ENCODE data around the gene MX2.

MX2 gene

GRCh38 chr21:41364308-41364707 is 2.5 kb downstream of the MX2 start:
- no peak for DNase-seq (ENCODE audit: low read depth in 2 of 2)

- no peak for DNase-seq (ENCODE audit: low read depth in 2 of 2)
Measured at GRCh38 chr21:41365377-41366107, 3.7 kb downstream of the MX2 start.

- no peak for DNase-seq (ENCODE audit: low read depth in 2 of 2)
Measured at GRCh38 chr21:41366522-41367151, 4.8 kb downstream of the MX2 start.

GRCh38 chr21:41367301-41367944 is 5.6 kb downstream of the MX2 start:
- DNase-seq (ENCODE audit: low read depth in 2 of 2): no peak

GRCh38 chr21:41367945-41368734 is 6.3 kb downstream of the MX2 start:
- no peak for DNase-seq (ENCODE audit: low read depth in 2 of 2)

- DNase-seq (ENCODE audit: low read depth in 2 of 2): no peak
Measured at GRCh38 chr21:41368735-41369104, 6.9 kb downstream of the MX2 start.

GRCh38 chr21:41369105-41369919 is 7.5 kb downstream of the MX2 start:
- no peak for DNase-seq (ENCODE audit: low read depth in 2 of 2)

GRCh38 chr21:41369920-41370839 is 8.4 kb downstream of the MX2 start:
- no peak for DNase-seq (ENCODE audit: low read depth in 2 of 2)

GRCh38 chr21:41370840-41371684 is 9.2 kb downstream of the MX2 start:
- DNase-seq (ENCODE audit: low read depth in 2 of 2): no peak

- no peak for DNase-seq (ENCODE audit: low read depth in 2 of 2)
Measured at GRCh38 chr21:41371685-41372030, 9.8 kb downstream of the MX2 start.

GRCh38 chr21:41373253-41373652 is 11.4 kb downstream of the MX2 start:
- DNase-seq (ENCODE audit: low read depth in 2 of 2): no peak

- DNase-seq (ENCODE audit: low read depth in 2 of 2): no peak
Measured at GRCh38 chr21:41373763-41374162, 11.9 kb downstream of the MX2 start.

- no peak for DNase-seq (ENCODE audit: low read depth in 2 of 2)
Measured at GRCh38 chr21:41374177-41374712, 12.4 kb downstream of the MX2 start.

GRCh38 chr21:41374867-41375533 is 13.2 kb downstream of the MX2 start:
- no peak for DNase-seq (ENCODE audit: low read depth in 2 of 2)

GRCh38 chr21:41375875-41376274 is 14.0 kb downstream of the MX2 start:
- no peak for DNase-seq (ENCODE audit: low read depth in 2 of 2)

- DNase-seq (ENCODE audit: low read depth in 2 of 2): no peak
Measured at GRCh38 chr21:41377715-41378114, 15.9 kb downstream of the MX2 start.

GRCh38 chr21:41378849-41379248 is 17.0 kb downstream of the MX2 start:
- DNase-seq (ENCODE audit: low read depth in 2 of 2): no peak

- DNase-seq (ENCODE audit: low read depth in 2 of 2): no peak
Measured at GRCh38 chr21:41379901-41380300, 18.1 kb downstream of the MX2 start.

GRCh38 chr21:41381731-41382130 is 19.9 kb downstream of the MX2 start:
- no peak for DNase-seq (ENCODE audit: low read depth in 2 of 2)
